Neural progenitor cell (in vitro differentiated cells): ENCODE results near the gene ACAN. TPM values are rescaled to one million over a fixed set of nuclear protein-coding genes. Genes with fewer than 3 reads are reported as not detected.

Experiments
- DNase-seq: peaks from one replicate; pipeline ENCODE4 v3.0.0-alpha.2; 2016; ENCODE audit warnings: low spot score
- H2AFZ ChIP-seq: fragments of 200-600 bp; sonication (generic); replicated peaks from 2 replicates; pipeline ENCODE4 v1.6.1; 2016; ENCODE audit warnings: antibody characterized with exemption
- H3F3A ChIP-seq: fragments of 200-600 bp; sonication (generic); 2 replicates; pipeline ENCODE4 v1.6.1; 2016; ENCODE audit warnings: antibody characterized with exemption, low read depth
- H3K27ac ChIP-seq: fragments of 200-600 bp; sonication (generic); 2 replicates; pipeline ENCODE4 v1.5.1; 2016; ENCODE audit warnings: mild to moderate bottlenecking
- H3K27me3 ChIP-seq: fragments of 200-600 bp; sonication (generic); 2 replicates; pipeline ENCODE4 v1.6.1; 2016; ENCODE audit warnings: mild to moderate bottlenecking, moderate library complexity
- H3K36me3 ChIP-seq: fragments of 200-600 bp; sonication (generic); 2 replicates; pipeline ENCODE4 v1.5.1; 2016
- H3K4me1 ChIP-seq: fragments of 200-600 bp; sonication (generic); 2 replicates; pipeline ENCODE4 v1.6.1; 2016; ENCODE audit warnings: mixed run types
- H3K4me2 ChIP-seq: fragments of 200-600 bp; sonication (generic); 2 replicates; pipeline ENCODE4 v1.6.1; 2016
- H3K4me3 ChIP-seq: fragments of 200-600 bp; sonication (generic); 2 replicates; pipeline ENCODE4 v1.5.1; 2016
- H3K79me2 ChIP-seq: fragments of 200-600 bp; sonication (generic); 2 replicates; pipeline ENCODE4 v1.6.1; 2016; ENCODE audit warnings: low read depth
- H3K9ac ChIP-seq: fragments of 200-600 bp; sonication (generic); 2 replicates; pipeline ENCODE4 v1.6.1; 2016
- H3K9me3 ChIP-seq: fragments of 200-600 bp; sonication (generic); 2 replicates; pipeline ENCODE4 v1.5.1; 2016; ENCODE audit warnings: low read depth
- H4K20me1 ChIP-seq: fragments of 200-600 bp; sonication (generic); 2 replicates; pipeline ENCODE4 v1.6.1; 2016; ENCODE audit warnings: low read depth
- H3K27ac Mint-ChIP-seq: 3 replicates; pipeline ENCODE4 v1.8.0; 2021; ENCODE audit warnings: mixed read lengths
- H3K27me3 Mint-ChIP-seq: 2 replicates; pipeline ENCODE4 v1.8.0; 2022; ENCODE audit warnings: low read depth, mild to moderate bottlenecking, inconsistent platforms, moderate library complexity, mixed read lengths; ENCODE audit not compliant: insufficient read depth
- H3K36me3 Mint-ChIP-seq: 3 replicates; pipeline ENCODE4 v1.8.0; 2021; ENCODE audit warnings: mixed read lengths
- H3K4me1 Mint-ChIP-seq: 3 replicates; pipeline ENCODE4 v1.8.0; 2021; ENCODE audit warnings: mixed read lengths
- H3K4me3 Mint-ChIP-seq: 3 replicates; pipeline ENCODE4 v1.8.0; 2021; ENCODE audit warnings: mild to moderate bottlenecking, moderate library complexity, mixed read lengths
- H3K9me3 Mint-ChIP-seq: 3 replicates; pipeline ENCODE4 v1.8.0; 2020; ENCODE audit warnings: mixed read lengths
- EZH2 ChIP-seq: fragments of 200-600 bp; sonication (generic); IDR thresholded peaks from 2 replicates; pipeline ENCODE4 v1.6.1; 2017; ENCODE audit warnings: antibody characterized with exemption, mild to moderate bottlenecking, moderate library complexity
- EZH2phosphoT487 ChIP-seq: fragments of 200-600 bp; sonication (generic); IDR thresholded peaks from 2 replicates; pipeline ENCODE4 v1.6.1; 2017; ENCODE audit warnings: antibody characterized with exemption
- total RNA-seq: library from RNA; depleted of rRNA; stranded (reverse); fragments of >200 nt; gene quantifications from 2 replicates; pipeline ENCODE4 v1.2.3, GENCODE V29; 2015; ENCODE audit warnings: low replicate concordance
- TF ChIP-seq, protein P1 (sequence below): fragments of 200-600 bp; sonication (generic); IDR thresholded peaks from 2 replicates; pipeline ENCODE4 v1.5.1; 2017; ENCODE audit warnings: antibody characterized with exemption, mild to moderate bottlenecking

Gene ACAN
- total RNA-seq, 1 donor from 2014 or later = 0.06 TPM

- no peaks in the 10 kb centered on the region for H3K27me3 ChIP-seq
- peak overlapping the region; percentile 90 for H3K4me3 Mint-ChIP-seq
- H2AFZ ChIP-seq = peak overlapping the region; percentile 83
- H3K4me1 Mint-ChIP-seq = peaks cover 35% of the 10 kb centered on the region
- peaks cover 31% of the 10 kb centered on the region for H3F3A ChIP-seq
- peaks cover 19% of the 10 kb centered on the region for H4K20me1 ChIP-seq
- H3K4me3 ChIP-seq = peak overlapping the region; percentile 68
- no peaks in the 10 kb centered on the region for H3K9me3 Mint-ChIP-seq
- no peak for DNase-seq
- peaks cover 7% of the 10 kb centered on the region for H3K36me3 Mint-ChIP-seq
- TF ChIP-seq, protein P1, sequence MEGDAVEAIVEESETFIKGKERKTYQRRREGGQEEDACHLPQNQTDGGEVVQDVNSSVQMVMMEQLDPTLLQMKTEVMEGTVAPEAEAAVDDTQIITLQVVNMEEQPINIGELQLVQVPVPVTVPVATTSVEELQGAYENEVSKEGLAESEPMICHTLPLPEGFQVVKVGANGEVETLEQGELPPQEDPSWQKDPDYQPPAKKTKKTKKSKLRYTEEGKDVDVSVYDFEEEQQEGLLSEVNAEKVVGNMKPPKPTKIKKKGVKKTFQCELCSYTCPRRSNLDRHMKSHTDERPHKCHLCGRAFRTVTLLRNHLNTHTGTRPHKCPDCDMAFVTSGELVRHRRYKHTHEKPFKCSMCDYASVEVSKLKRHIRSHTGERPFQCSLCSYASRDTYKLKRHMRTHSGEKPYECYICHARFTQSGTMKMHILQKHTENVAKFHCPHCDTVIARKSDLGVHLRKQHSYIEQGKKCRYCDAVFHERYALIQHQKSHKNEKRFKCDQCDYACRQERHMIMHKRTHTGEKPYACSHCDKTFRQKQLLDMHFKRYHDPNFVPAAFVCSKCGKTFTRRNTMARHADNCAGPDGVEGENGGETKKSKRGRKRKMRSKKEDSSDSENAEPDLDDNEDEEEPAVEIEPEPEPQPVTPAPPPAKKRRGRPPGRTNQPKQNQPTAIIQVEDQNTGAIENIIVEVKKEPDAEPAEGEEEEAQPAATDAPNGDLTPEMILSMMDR = no peak
- TF ChIP-seq EZH2phosphoT487 (no peak), EZH2 (no peak)
- peaks cover 2% of the 10 kb centered on the region for H3K27me3 Mint-ChIP-seq
- peak overlapping the region; percentile 79 for H3K27ac Mint-ChIP-seq
- peaks cover 18% of the 10 kb centered on the region for H3K4me1 ChIP-seq
- H3K4me2 ChIP-seq = peak overlapping the region; percentile 82
- H3K27ac ChIP-seq = peak overlapping the region; percentile 4
- no peaks in the 10 kb centered on the region for H3K36me3 ChIP-seq
- H3K9ac ChIP-seq = no peak overlapping the region
- no peaks in the 10 kb centered on the region for H3K9me3 ChIP-seq
- peaks cover 33% of the 10 kb centered on the region for H3K79me2 ChIP-seq
Observed at GRCh38 chr15:88913850-88914169, 110.6 kb downstream of the ACAN start.

GRCh38 chr15:88915354-88915753, 112.1 kb downstream of the ACAN start:
- Histone ChIP-seq H3F3A (peaks cover 31% of the 10 kb centered on the region), H3K9ac (no peak overlapping the region), H2AFZ (no peak overlapping the region), H3K9me3 (no peaks in the 10 kb centered on the region), H3K79me2 (peaks cover 20% of the 10 kb centered on the region), H3K27ac (no peak overlapping the region), H3K36me3 (no peaks in the 10 kb centered on the region), H3K27me3 (no peaks in the 10 kb centered on the region), H3K4me3 (no peak overlapping the region), H4K20me1 (peaks cover 14% of the 10 kb centered on the region), H3K4me2 (no peak overlapping the region), H3K4me1 (peaks cover 14% of the 10 kb centered on the region)
- peaks cover 2% of the 10 kb centered on the region for H3K27me3 Mint-ChIP-seq
- TF ChIP-seq EZH2phosphoT487 (no peak), EZH2 (no peak)
- TF ChIP-seq, protein P1 = no peak
- H3K27ac Mint-ChIP-seq = no peak overlapping the region
- peaks cover 25% of the 10 kb centered on the region for H3K4me1 Mint-ChIP-seq
- H3K4me3 Mint-ChIP-seq = no peak overlapping the region
- no peak for DNase-seq
- H3K9me3 Mint-ChIP-seq = no peaks in the 10 kb centered on the region
- peaks cover 5% of the 10 kb centered on the region for H3K36me3 Mint-ChIP-seq

- H3K4me1 Mint-ChIP-seq = peaks cover 8% of the 10 kb centered on the region
- no peaks in the 10 kb centered on the region for H3K9me3 Mint-ChIP-seq
- no peaks in the 10 kb centered on the region for H4K20me1 ChIP-seq
- no peak overlapping the region for H2AFZ ChIP-seq
- no peak overlapping the region for H3K4me2 ChIP-seq
- H3K4me1 ChIP-seq = no peaks in the 10 kb centered on the region
- no peak overlapping the region for H3K27ac Mint-ChIP-seq
- no peaks in the 10 kb centered on the region for H3K79me2 ChIP-seq
- no peak overlapping the region for H3K4me3 Mint-ChIP-seq
- H3K36me3 Mint-ChIP-seq = no peaks in the 10 kb centered on the region
- no peak overlapping the region for H3K27ac ChIP-seq
- H3K9me3 ChIP-seq = no peaks in the 10 kb centered on the region
- H3F3A ChIP-seq = peaks cover 14% of the 10 kb centered on the region
- TF ChIP-seq, protein P1 = no peak
- TF ChIP-seq EZH2phosphoT487 (no peak), EZH2 (no peak)
- no peaks in the 10 kb centered on the region for H3K27me3 ChIP-seq
- no peak for DNase-seq
- H3K4me3 ChIP-seq = no peak overlapping the region
- H3K9ac ChIP-seq = no peak overlapping the region
- peaks cover 2% of the 10 kb centered on the region for H3K27me3 Mint-ChIP-seq
- H3K36me3 ChIP-seq = no peaks in the 10 kb centered on the region
Observed at GRCh38 chr15:88917760-88918159, 114.5 kb downstream of the ACAN start.

GRCh38 chr15:88918738-88919137, 115.5 kb downstream of the ACAN start:
- Histone ChIP-seq H3K36me3 (no peaks in the 10 kb centered on the region), H3K9me3 (no peaks in the 10 kb centered on the region), H3K27me3 (no peaks in the 10 kb centered on the region), H2AFZ (no peak overlapping the region), H3K27ac (no peak overlapping the region), H4K20me1 (no peaks in the 10 kb centered on the region), H3K4me2 (no peak overlapping the region), H3K79me2 (no peaks in the 10 kb centered on the region), H3F3A (peaks cover 4% of the 10 kb centered on the region), H3K4me3 (no peak overlapping the region), H3K9ac (no peak overlapping the region), H3K4me1 (no peaks in the 10 kb centered on the region)
- H3K4me3 Mint-ChIP-seq = peak overlapping the region; percentile 14
- H3K36me3 Mint-ChIP-seq = no peaks in the 10 kb centered on the region
- peaks cover 1% of the 10 kb centered on the region for H3K9me3 Mint-ChIP-seq
- H3K27ac Mint-ChIP-seq = no peak overlapping the region
- no peak for DNase-seq
- peaks cover 2% of the 10 kb centered on the region for H3K27me3 Mint-ChIP-seq
- H3K4me1 Mint-ChIP-seq = peaks cover 3% of the 10 kb centered on the region
- TF ChIP-seq EZH2 (no peak), EZH2phosphoT487 (no peak)
- TF ChIP-seq, protein P1 = no peak
